Fibroblast of the conjunctiva (primary cell): ENCODE measurements around the gene UBXN10.

ENCODE experiments used
- DNase-seq: peaks from one replicate; pipeline ENCODE4 v3.0.0-alpha.2; 2010; ENCODE audit warnings: low read depth

The UBXN10 gene

GRCh38 chr1:20234788-20235535, 49.1 kb downstream of the UBXN10 start:
- DNase-seq, result no peak

DNA sequence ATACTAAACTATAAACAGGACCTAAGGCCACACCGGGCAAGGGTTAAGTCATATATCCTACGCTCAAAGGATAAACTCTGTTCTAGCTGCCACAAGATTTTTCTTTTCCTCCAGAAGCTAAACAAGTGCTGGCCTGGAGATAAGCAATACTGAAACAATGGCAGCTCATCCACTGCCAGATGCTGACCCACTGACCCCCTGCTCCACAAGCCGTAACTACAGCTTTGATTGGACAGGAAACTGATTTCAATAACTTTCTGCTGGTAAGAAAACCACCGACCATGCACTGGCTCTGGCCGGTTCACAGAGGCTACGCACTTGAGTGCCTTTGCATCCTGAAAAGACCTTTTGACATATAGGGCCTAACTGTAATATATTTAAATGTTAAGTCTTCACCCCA, 51.8 kb downstream of the UBXN10 start:
- no peak for DNase-seq

GRCh38 chr1:20240012-20240411, 54.1 kb downstream of the UBXN10 start:
- no peak for DNase-seq

DNA sequence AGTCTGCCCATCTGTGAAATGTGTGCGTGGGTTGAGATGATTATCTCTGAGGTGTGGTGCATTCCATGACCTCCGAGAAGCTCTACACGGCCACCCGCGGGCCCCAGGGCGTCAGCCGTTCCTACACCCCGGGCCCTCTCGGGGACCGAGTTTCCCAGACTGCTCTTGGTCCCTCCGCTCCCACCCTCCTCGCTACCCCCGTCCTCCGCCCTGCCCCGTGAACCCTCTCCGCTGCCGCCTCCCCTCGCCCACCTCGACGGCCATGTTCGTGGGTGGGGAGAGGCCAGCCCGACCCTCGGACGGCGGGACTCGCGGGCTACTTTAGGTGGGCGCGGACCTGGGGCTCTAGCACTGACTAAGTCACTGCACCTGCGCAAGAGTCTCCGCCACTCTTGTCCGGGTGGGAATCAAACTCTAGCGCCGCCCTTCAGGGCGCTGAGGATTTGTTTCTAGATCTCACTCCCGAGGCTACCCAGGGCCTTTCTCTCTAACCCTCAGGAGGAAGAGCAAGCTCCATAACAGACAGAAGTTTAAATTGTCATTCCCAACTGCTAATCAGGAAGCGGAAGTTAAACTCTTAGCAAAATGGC, 57.1 kb downstream of the UBXN10 start:
- DNase-seq, result no peak
